AG04449 (cell line): ENCODE measurements around the gene SOAT2.

Source experiments
- CTCF ChIA-PET: fragments of 350-600 bp; formaldehyde crosslinking; extraction: SDS; loops from one replicate; lab custom pipeline; 2021; ENCODE audit warnings: antibody characterized with exemption; lab: Yijun Ruan, JAX
- POLR2A ChIA-PET: fragments of 400-600, 350-600 bp; formaldehyde crosslinking; extraction: SDS; loops from one replicate; lab custom pipeline; 2020; ENCODE audit warnings: antibody characterized with exemption, inconsistent platforms; lab: Yijun Ruan, JAX
- DNase-seq: peaks from one replicate; pipeline ENCODE4 v3.0.0-alpha.2; 2010; ENCODE audit warnings: low read depth, low spot score
- H3K4me3 ChIP-seq: 2 replicates; pipeline ENCODE4 v1.5.1; 2011; ENCODE audit warnings: low read depth, mild to moderate bottlenecking, control low read depth, low read length
- TF ChIP-seq, protein P1 (sequence below): IDR thresholded peaks from one replicate; pipeline ENCODE4 v1.5.1; 2011; ENCODE audit warnings: mild to moderate bottlenecking, moderate library complexity, low read length, control low read depth, inconsistent platforms; ENCODE audit not compliant: insufficient read depth; ENCODE audit errors: missing control alignments

SOAT2 gene

DNA sequence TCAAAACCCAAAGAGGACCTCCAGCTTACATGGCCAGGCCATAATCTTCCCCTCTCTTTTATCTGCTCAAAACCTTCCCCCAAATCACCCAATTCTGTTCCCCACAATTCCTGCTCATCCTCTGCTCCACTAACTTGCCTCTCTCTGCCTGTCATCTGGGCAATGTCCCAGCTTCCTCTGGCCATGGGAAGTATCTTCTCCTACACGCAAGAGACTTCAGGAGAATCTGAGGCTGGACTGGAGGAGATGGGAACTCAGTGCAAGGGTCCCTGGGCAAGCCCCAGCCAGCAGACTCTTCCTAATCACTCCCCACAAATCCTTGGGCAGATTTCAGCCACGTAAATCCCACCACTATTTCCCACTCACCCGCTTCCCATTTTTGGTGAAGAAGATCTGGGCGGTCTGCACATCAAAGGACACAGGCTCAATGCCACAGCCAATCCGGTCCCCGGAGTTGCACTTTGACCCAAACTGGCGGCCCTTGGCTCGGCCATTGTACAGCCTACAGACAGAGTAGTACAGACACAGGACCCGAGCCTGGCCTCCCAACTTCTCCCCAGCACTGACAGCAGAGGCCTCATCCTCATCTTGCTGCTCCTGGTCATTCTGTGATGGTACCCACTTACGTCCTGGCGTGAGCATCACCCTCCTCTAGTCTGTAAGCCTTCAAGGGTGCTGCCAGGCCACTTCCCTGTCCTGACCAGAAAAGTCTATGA, 28.8 kb upstream of the SOAT2 start:
- POLR2A ChIA-PET: interaction anchor here (1.3 kb wide), 1 partner anchor 9 kb away, joined by 3 read pairs; no protein-coding TSS in a partner anchor
- DNase-seq: no peak
- CTCF ChIA-PET: interaction anchor here (1.1 to 28.9 kb wide), 5 partner anchors 8 to 124 kb away, joined by 3 to 655 read pairs (median 7); partner anchors contain the start of genes IGFBP6 and SOAT2
- H3K4me3 ChIP-seq: no peak overlapping the region
- TF ChIP-seq, protein P1, sequence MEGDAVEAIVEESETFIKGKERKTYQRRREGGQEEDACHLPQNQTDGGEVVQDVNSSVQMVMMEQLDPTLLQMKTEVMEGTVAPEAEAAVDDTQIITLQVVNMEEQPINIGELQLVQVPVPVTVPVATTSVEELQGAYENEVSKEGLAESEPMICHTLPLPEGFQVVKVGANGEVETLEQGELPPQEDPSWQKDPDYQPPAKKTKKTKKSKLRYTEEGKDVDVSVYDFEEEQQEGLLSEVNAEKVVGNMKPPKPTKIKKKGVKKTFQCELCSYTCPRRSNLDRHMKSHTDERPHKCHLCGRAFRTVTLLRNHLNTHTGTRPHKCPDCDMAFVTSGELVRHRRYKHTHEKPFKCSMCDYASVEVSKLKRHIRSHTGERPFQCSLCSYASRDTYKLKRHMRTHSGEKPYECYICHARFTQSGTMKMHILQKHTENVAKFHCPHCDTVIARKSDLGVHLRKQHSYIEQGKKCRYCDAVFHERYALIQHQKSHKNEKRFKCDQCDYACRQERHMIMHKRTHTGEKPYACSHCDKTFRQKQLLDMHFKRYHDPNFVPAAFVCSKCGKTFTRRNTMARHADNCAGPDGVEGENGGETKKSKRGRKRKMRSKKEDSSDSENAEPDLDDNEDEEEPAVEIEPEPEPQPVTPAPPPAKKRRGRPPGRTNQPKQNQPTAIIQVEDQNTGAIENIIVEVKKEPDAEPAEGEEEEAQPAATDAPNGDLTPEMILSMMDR: no peak

DNA sequence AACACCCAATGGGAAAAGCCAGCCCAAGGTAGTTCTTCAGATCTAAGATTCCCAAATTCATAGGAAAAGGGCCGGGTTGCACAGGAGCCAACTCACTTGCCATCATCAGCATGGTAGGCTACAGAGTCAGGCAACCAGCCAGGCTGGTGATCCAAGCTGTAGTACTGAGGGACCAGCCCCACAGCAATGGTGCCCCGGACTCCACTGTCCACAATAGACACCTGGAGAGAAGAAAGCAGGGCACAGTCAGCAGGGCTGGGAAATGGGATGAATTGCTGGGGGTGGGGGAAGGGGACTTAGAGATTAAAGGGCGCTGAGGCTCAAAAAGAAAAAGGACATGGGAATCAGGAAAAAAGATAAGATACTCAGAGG, 28.3 kb upstream of the SOAT2 start:
- DNase-seq: no peak
- TF ChIP-seq, protein P1: no peak
- H3K4me3 ChIP-seq: no peak overlapping the region
- CTCF ChIA-PET: interaction anchor here (8.3 to 28.9 kb wide), 2 partner anchors 9 to 25 kb away, joined by 130 to 655 read pairs; partner anchors contain the start of genes IGFBP6 and SOAT2
- POLR2A ChIA-PET: interaction anchor here (1.3 kb wide), 1 partner anchor 9 kb away, joined by 3 read pairs; no protein-coding TSS in a partner anchor

DNA sequence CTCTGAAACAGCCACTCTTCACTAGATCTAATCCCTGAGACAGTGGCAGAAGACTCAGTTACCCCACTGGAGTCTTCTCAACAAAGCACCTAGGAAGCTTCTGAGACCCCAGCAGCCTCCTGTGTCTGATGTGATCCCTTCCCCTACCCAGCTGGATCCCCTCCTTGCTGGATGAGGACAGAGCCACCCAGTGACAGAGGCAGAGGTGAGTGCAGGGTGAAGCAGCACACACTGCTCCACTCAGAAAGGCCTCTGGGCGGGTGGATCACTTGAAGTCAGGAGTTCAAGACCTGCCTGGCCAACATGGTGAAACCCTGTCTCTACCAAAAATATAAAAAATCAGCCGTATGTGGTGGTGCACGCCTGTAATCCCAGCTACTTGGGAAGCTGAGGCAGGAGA, 26.8 kb upstream of the SOAT2 start:
- ChIA-PET POLR2A (interaction anchor here (5.2 kb wide), 1 partner anchor 9 kb away, joined by 67 read pairs; no protein-coding TSS in a partner anchor), CTCF (interaction anchor here (1.0 to 28.9 kb wide), 4 partner anchors 10 to 120 kb away, joined by 3 to 655 read pairs (median 66); partner anchors contain the start of genes IGFBP6 and SOAT2)
- H3K4me3 ChIP-seq: no peak overlapping the region
- no peak for DNase-seq
- TF ChIP-seq, protein P1: no peak

DNA sequence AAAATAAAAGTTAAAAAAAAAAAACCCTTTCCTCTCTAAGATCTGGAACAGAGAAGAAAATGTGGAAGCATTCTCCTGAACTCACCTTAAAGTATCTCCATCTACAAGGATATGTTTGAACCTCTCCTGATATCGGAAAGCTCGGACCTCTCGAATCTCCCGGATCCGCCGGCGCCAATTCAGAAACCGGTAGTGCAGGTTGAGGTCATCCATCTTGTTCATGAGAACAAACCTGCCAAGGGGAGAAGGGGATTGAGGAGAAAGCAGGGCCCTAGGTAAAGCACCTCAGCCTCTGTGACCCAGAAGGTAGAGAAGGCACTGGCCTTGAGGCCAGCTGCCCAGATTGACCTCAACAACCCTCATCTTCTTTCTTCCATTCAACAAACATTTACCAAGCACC, 26.3 kb upstream of the SOAT2 start:
- TF ChIP-seq, protein P1: no peak
- CTCF ChIA-PET: interaction anchor here (0.9 to 28.9 kb wide), 4 partner anchors 11 to 84 kb away, joined by 4 to 655 read pairs (median 68); partner anchors contain the start of genes IGFBP6 and SOAT2

DNA sequence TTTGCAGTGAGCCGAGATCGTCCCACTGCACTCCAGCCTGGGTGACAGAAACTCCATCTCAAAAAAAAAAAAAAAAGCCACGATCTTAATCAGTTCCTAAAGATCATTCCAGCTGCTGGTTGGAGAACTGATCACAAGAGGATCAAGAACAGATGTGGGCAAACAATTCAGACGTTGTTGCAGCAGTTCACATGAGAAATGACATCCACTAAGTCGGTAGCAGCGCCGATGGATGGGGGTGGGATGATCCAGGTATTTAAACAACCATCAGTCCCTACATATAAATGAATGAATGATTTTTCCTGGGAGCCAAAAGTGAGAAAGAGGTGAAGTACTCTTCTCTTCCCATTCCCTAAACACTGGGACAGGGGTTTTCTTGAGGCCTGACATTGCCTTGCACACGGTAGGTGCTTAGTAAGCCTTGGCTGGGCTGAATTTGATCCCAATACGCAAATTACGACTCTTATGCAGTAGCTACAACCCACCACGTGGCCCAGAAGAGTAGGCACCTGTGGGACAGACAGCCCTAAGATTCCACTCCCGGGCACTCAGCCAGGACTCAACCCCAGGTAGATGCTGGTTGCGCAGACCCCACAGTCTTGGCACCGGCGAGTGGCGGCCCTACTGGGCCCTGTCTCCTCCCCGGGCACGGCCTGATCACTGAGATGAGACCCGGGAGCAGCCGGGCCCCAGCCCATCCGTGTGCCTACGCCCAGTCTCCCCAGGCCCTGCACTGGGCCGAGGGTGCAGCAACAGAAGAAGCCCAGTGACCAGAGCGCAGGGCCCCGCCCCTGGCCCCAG, 24.7 kb upstream of the SOAT2 start:
- POLR2A ChIA-PET: interaction anchor here (0.8 to 5.2 kb wide), 15 partner anchors 9 to 219 kb away, joined by 3 to 86 read pairs (median 7); partner anchors contain the start of genes CSAD, IGFBP6, PFDN5 and SOAT2
- CTCF ChIA-PET: interaction anchor here (0.8 to 28.9 kb wide), 11 partner anchors 8 to 119 kb away, joined by 3 to 655 read pairs (median 5); partner anchors contain the start of genes CSAD, IGFBP6, SOAT2 and TNS2
- peak overlapping the region; percentile 76 for H3K4me3 ChIP-seq
- TF ChIP-seq, protein P1: no peak
- no peak for DNase-seq

More for the DNA sequence above, 26.3 kb upstream of the SOAT2 start:
- H3K4me3 ChIP-seq: no peak overlapping the region
- DNase-seq: no peak
- POLR2A ChIA-PET: interaction anchor here (4.9 to 5.2 kb wide), 2 partner anchors 9 to 21 kb away, joined by 67 to 86 read pairs; partner anchors contain the start of gene IGFBP6
